GM23248 (cell line): ENCODE measurements around the gene KNCN. TPM values are rescaled to one million over a fixed set of nuclear protein-coding genes. Genes with fewer than 3 reads are reported as not detected.

Experiments
- DNase-seq: peaks from one replicate; pipeline ENCODE4 v3.0.0-alpha.2; 2015
- H2AFZ ChIP-seq: fragments of 200-600 bp; sonication (generic); 2 replicates; pipeline ENCODE4 v1.6.1; 2016; ENCODE audit warnings: antibody characterized with exemption
- H3F3A ChIP-seq: fragments of 200-600 bp; sonication (generic); 2 replicates; pipeline ENCODE4 v1.6.1; 2016; ENCODE audit warnings: mild to moderate bottlenecking, antibody characterized with exemption, mixed run types; ENCODE audit not compliant: insufficient read depth
- H3K27ac ChIP-seq: fragments of 200-600 bp; sonication (generic); 2 replicates; pipeline ENCODE4 v1.5.1; 2016; ENCODE audit warnings: mild to moderate bottlenecking
- H3K27me3 ChIP-seq: fragments of 200-600 bp; sonication (generic); replicated peaks from 2 replicates; pipeline ENCODE4 v1.6.1; 2016; ENCODE audit warnings: mild to moderate bottlenecking; ENCODE audit not compliant: insufficient read depth
- H3K36me3 ChIP-seq: fragments of 200-600 bp; sonication (generic); 2 replicates; pipeline ENCODE4 v1.6.1; 2016; ENCODE audit warnings: low read depth, mild to moderate bottlenecking
- H3K4me1 ChIP-seq: fragments of 200-600 bp; sonication (generic); 2 replicates; pipeline ENCODE4 v1.6.1; 2016; ENCODE audit warnings: mild to moderate bottlenecking; ENCODE audit not compliant: insufficient read depth
- H3K4me2 ChIP-seq: fragments of 200-600 bp; sonication (generic); one replicate; pipeline ENCODE4 v1.6.1; 2016; ENCODE audit warnings: mild to moderate bottlenecking; ENCODE audit not compliant: unreplicated experiment
- H3K4me3 ChIP-seq: fragments of 200-600 bp; sonication (generic); 2 replicates; pipeline ENCODE4 v1.5.1; 2016; ENCODE audit warnings: mild to moderate bottlenecking
- H3K79me2 ChIP-seq: fragments of 200-600 bp; sonication (generic); 2 replicates; pipeline ENCODE4 v1.6.1; 2016; ENCODE audit warnings: mild to moderate bottlenecking; ENCODE audit not compliant: insufficient read depth
- H3K9ac ChIP-seq: fragments of 200-600 bp; sonication (generic); 2 replicates; pipeline ENCODE4 v1.6.1; 2016; ENCODE audit warnings: mild to moderate bottlenecking
- H3K9me2 ChIP-seq: fragments of 200-600 bp; sonication (generic); 2 replicates; pipeline ENCODE4 v1.6.1; 2016; ENCODE audit warnings: mixed run types, mild to moderate bottlenecking, moderate library complexity; ENCODE audit not compliant: insufficient read depth
- H3K9me3 ChIP-seq: fragments of 200-600 bp; sonication (generic); one replicate; pipeline ENCODE4 v1.6.1; 2017; ENCODE audit warnings: low read depth
- H4K20me1 ChIP-seq: fragments of 200-600 bp; sonication (generic); 2 replicates; pipeline ENCODE4 v1.6.0; 2016; ENCODE audit not compliant: insufficient read depth
- EZH2 ChIP-seq: fragments of 200-600 bp; sonication (generic); IDR thresholded peaks from 2 replicates; pipeline ENCODE4 v1.6.1; 2018; ENCODE audit warnings: antibody characterized with exemption, mild to moderate bottlenecking; ENCODE audit not compliant: insufficient read depth, poor library complexity, severe bottlenecking
- EZH2phosphoT487 ChIP-seq: fragments of 200-600 bp; sonication (generic); IDR thresholded peaks from 2 replicates; pipeline ENCODE4 v1.6.1; 2018; ENCODE audit warnings: antibody characterized with exemption, moderate library complexity, mild to moderate bottlenecking, low read depth; ENCODE audit not compliant: insufficient read depth
- WGBS, 2 experiments: methylation state at CpG; one replicate each; pipeline ENCODE4 v1.1.6; 2015 to 2017; ENCODE audit warnings: low lambda C conversion rate in 2 of 2, low coverage in 1 of 2; ENCODE audit errors: missing lambda C conversion rate in 2 of 2; 5-methylcytosine and 5-hydroxymethylcytosine counted together
- in situ Hi-C: fragments of 300-500 bp; cut with MboI; formaldehyde crosslinking; loops from 2 replicates; pipeline ENCODE4 v1.15.0; 2020
- polyA plus RNA-seq: library from polyadenylated mRNA; unstranded; fragments of >200 nt; fragmentation: Nextera tagmentation; extraction: Ambion mirVana; gene quantifications from 2 replicates; pipeline ENCODE4 v1.2.1, GENCODE V29; 2016
- total RNA-seq: library from RNA; depleted of rRNA; stranded (reverse); fragments of >200 nt; shearing (Covaris generic); gene quantifications from 2 replicates; pipeline ENCODE4 v1.2.3, GENCODE V29; 2014

The KNCN gene
- total and polyA plus RNA-seq, 2 experiments from 2014 or later: not detected

- TF ChIP-seq EZH2phosphoT487: no peak
- TF ChIP-seq EZH2: no peak
- in situ Hi-C loops: no loop called here
- Histone ChIP-seq H3K9me2 (no peaks in the 10 kb centered on the region), H3K27ac (no peak overlapping the region), H2AFZ (no peak overlapping the region), H3K4me1 (no peaks in the 10 kb centered on the region), H3K79me2 (no peaks in the 10 kb centered on the region), H3K36me3 (no peaks in the 10 kb centered on the region), H3K4me2 (no peak overlapping the region), H3K9ac (no peak overlapping the region), H4K20me1 (no peaks in the 10 kb centered on the region), H3K9me3 (no peaks in the 10 kb centered on the region), H3K27me3 (peaks cover 11% of the 10 kb centered on the region; the same call in 1 of the 2 replicates), H3K4me3 (no peak overlapping the region), H3F3A (0 out of 2 replicates have a peak, but pooled peaks cover 6% of the 10 kb centered on the region)
- no peak for DNase-seq
- 70 to 71% methylated on average over 3 of the region's 3 CpGs for WGBS, 2 experiments
These were observed 21.1 kb downstream of the KNCN start for GRCh38 chr1:46530311-46530710.

GRCh38 chr1:46529031-46529630 is 22.3 kb downstream of the KNCN start:
- H3F3A ChIP-seq: 0 out of 2 replicates have a peak, but pooled peaks cover under 1% of the 10 kb centered on the region
- no peak overlapping the region for H2AFZ ChIP-seq
- no peak overlapping the region for H3K27ac ChIP-seq
- no peaks in the 10 kb centered on the region for H3K36me3 ChIP-seq
- peaks cover 11% of the 10 kb centered on the region; the same call in 1 of the 2 replicates for H3K27me3 ChIP-seq
- no peak for TF ChIP-seq EZH2phosphoT487
- TF ChIP-seq EZH2: no peak
- no peaks in the 10 kb centered on the region for H3K9me2 ChIP-seq
- no peak overlapping the region for H3K4me2 ChIP-seq
- WGBS, 2 experiments: 47 to 51% methylated on average over 4 of the region's 4 CpGs
- in situ Hi-C loops: loop anchor here (10.0 kb wide), 1 partner anchor 54 kb away; no protein-coding TSS in a partner anchor
- H3K4me1 ChIP-seq: no peaks in the 10 kb centered on the region
- DNase-seq: no peak
- no peaks in the 10 kb centered on the region for H3K79me2 ChIP-seq
- no peaks in the 10 kb centered on the region for H4K20me1 ChIP-seq
- no peaks in the 10 kb centered on the region for H3K9me3 ChIP-seq
- H3K4me3 ChIP-seq: no peak overlapping the region
- no peak overlapping the region for H3K9ac ChIP-seq

- Histone ChIP-seq H4K20me1 (no peaks in the 10 kb centered on the region), H3K4me3 (no peak overlapping the region), H3K9ac (no peak overlapping the region), H3K9me3 (no peaks in the 10 kb centered on the region), H3K27me3 (peaks cover 11% of the 10 kb centered on the region; the same call in 1 of the 2 replicates), H3K79me2 (no peaks in the 10 kb centered on the region), H3K27ac (no peak overlapping the region), H3K4me2 (no peak overlapping the region), H3K9me2 (no peaks in the 10 kb centered on the region), H2AFZ (no peak overlapping the region), H3K36me3 (no peaks in the 10 kb centered on the region), H3K4me1 (no peaks in the 10 kb centered on the region), H3F3A (no peaks in the 10 kb centered on the region)
- 47 to 48% methylated on average over 11 of the region's 11 CpGs for WGBS, 2 experiments
- TF ChIP-seq EZH2phosphoT487 (no peak), EZH2 (no peak)
- DNase-seq: peak; percentile 33
- in situ Hi-C loops: loop anchor here (10.0 kb wide), 1 partner anchor 54 kb away; no protein-coding TSS in a partner anchor
These were observed 23.0 kb downstream of the KNCN start for GRCh38 chr1:46528297-46528955.

GRCh38 chr1:46527474-46528296 is 23.8 kb downstream of the KNCN start:
- H3K9ac ChIP-seq: no peak overlapping the region
- no peak overlapping the region for H3K4me3 ChIP-seq
- H3F3A ChIP-seq: 0 out of 2 replicates have a peak, but pooled peaks cover 4% of the 10 kb centered on the region
- no peaks in the 10 kb centered on the region for H3K9me2 ChIP-seq
- H3K27me3 ChIP-seq: peaks cover 11% of the 10 kb centered on the region; the same call in 1 of the 2 replicates
- H3K36me3 ChIP-seq: no peaks in the 10 kb centered on the region
- H3K9me3 ChIP-seq: no peaks in the 10 kb centered on the region
- TF ChIP-seq EZH2: no peak
- no peak for TF ChIP-seq EZH2phosphoT487
- H3K27ac ChIP-seq: no peak overlapping the region
- peak; percentile 85 for DNase-seq
- H3K4me2 ChIP-seq: no peak overlapping the region
- no peak overlapping the region for H2AFZ ChIP-seq
- in situ Hi-C loops: loop anchor here (10.0 kb wide), 1 partner anchor 53 kb away; no protein-coding TSS in a partner anchor
- H3K79me2 ChIP-seq: no peaks in the 10 kb centered on the region
- H4K20me1 ChIP-seq: no peaks in the 10 kb centered on the region
- peaks cover 4% of the 10 kb centered on the region for H3K4me1 ChIP-seq
- 13 to 15% methylated on average over 3 of the region's 3 CpGs for WGBS, 2 experiments
